Fibroblast of skin of back (primary cell): ENCODE measurements around the gene MGRN1.
A peak's percentile ranks its signal among the peaks of the same experiment; 100 is the strongest.

Experiments
- DNase-seq: peaks from one replicate; pipeline ENCODE4 v3.0.0-alpha.2; 2013

MGRN1 gene

DNA sequence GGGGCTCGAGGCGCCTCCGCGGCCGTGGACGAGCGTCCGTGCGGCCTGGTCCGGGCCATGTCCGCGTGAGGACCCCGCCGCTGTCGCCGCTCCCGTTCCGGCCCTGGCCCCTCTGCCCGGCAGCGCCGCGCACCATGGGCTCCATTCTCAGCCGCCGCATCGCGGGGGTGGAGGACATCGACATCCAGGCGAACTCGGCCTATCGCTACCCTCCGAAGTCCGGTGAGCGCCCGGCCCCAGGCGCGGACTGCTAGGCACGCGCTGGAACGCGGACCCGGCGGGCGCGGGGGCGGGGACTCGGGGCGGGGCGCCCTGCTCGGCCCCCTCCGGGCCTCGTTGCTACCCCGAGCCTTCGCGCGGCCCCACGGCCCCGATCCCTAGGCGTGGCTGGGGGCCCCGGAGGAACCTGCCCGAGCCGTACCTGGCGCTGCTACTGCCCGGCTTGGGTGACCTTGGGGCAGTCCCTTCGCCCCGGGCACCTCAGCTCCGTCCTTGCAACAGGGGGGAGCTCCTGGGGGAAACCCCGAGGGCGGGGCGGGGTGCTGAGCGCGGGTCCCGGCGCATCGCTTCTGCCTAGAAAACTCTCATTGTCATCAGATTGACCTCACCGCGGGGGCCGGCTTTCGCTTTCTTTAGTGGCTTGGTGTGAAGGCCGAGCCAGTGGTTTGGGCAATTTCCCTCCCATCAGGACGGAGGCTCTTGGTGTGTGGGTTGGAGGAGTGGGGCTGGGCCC, 367 bp downstream of the MGRN1 start:
- DNase-seq: peak; percentile 56

- DNase-seq: no peak
Observed at GRCh38 chr16:4625560-4626159, 1.0 kb downstream of the MGRN1 start.

- DNase-seq: no peak
Observed at GRCh38 chr16:4626396-4626795, 1.8 kb downstream of the MGRN1 start.

GRCh38 chr16:4628283-4628682, 3.7 kb downstream of the MGRN1 start:
- no peak for DNase-seq

- DNase-seq: no peak
Observed at GRCh38 chr16:4631444-4631843, 6.8 kb downstream of the MGRN1 start.

DNA sequence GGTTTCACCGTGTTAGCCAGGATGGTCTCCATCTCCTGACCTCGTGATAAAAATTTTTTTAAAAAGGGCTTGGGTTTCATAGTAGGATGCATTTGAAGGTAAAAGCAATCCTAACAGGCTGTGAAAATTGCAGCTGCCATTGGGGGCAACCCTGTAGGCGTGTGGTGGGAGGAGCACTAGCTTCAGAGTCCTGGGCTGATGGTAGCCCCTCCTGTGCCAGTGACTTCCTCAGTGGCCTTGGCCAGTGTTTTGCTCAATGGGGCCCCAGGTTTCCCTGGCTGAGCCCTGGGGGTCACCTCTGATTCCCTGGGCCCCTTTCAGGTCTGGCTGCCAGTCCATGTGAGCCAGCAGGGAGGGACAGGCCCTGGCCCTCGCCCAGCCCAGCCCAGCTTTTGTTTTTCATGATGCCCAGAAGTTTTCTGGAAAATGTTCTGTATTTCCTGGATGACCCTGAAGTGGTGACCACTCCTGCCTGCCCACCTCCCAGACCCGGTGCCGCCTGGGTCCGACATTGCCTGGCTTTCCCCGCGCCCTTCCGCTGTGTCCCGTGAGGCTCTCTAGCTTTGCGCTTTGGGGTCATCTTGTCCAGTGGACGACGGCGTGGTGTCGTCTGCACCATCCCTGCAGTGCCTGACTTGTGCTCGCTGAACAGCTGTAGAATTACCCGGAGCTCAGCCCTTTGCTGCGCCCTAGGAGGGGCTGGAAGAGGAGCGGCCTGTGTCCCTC, 9.4 kb downstream of the MGRN1 start:
- no peak for DNase-seq

- DNase-seq: no peak
Observed at GRCh38 chr16:4634768-4635167, 10.1 kb downstream of the MGRN1 start.

DNA sequence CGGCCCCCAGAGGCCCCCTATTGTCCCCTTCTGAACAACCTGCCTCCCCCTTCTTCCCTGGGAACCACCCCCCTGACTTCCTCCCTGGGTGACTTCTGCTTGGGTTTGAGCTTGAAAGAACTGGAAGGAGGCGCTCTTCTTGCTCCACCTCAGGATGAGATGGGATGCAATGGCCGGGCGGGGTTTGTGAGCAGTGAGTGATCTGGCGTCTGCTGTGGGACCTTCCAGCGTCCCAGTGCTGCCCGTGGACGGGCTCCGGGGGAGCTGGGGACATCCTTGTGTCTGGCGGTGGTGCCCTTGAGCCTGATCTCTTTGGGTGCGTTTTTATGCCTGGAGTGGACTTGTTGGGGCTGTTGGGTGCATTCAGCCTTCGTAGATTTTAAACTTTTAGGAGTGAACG, 11.6 kb downstream of the MGRN1 start:
- DNase-seq: no peak

DNA sequence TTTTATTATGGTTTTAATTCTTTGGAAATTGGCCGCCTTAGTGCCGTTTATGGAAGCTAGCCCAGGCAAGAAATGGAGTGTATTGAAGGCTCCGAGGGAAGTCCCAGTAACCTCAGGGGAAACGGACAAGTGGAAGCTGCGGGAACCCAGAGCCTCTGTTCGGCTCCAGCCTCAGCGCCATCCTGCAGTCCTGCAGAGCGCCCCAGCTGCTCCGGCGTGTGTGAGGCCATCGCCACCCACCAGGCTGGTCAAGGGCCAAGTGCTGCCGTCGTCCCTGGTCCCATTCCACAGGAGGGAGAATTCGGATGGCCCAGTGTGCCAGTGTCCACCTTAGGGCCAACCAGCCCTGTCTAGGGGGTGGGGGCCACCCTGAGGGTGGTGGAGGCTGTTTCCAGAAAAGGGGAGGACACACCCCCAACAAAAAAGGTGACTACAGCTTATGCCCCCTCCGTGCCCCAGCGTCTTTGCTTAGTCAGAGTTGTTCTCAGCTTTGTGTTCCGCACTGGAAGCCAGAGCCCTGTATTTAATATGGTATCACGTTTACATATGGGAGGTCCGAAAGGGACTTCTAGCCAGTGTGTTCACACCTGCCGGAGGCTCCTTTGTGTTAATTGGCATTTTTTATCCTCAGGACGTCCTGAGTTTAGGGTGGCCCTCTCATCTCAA, 13.0 kb downstream of the MGRN1 start:
- no peak for DNase-seq

DNA sequence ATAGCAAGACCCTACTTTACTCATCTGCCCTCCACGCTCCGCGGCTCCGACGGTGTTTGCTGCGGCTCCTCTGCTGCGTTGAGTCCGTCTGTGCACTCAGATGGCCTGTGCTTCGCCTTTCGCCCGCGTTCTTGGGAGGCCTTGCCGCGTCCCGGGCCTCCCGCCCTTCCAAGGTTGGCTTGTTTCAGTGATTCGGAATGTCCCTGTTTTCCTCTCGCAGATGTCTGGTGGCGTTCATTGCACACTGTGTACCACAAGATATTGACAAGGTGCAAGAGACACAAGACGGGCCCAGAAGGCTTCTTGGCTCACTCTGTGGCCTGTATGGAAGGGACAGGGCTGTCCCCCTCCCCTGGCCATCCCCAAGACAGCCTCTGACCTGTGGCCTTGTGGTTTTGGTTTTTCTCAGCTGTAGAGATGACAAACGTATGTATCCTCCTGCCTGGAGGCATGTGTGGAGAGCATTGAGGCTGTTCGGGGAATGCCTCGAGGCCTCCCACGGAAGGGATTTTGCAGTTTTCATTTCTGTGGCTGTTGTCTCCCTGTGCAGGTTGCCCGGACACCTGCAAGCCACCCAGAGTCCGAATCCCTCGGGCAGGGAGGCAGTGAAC, 15.4 kb downstream of the MGRN1 start:
- no peak for DNase-seq

- peak; percentile 19 for DNase-seq
Observed at GRCh38 chr16:4640572-4641305, 16.1 kb downstream of the MGRN1 start.

DNA sequence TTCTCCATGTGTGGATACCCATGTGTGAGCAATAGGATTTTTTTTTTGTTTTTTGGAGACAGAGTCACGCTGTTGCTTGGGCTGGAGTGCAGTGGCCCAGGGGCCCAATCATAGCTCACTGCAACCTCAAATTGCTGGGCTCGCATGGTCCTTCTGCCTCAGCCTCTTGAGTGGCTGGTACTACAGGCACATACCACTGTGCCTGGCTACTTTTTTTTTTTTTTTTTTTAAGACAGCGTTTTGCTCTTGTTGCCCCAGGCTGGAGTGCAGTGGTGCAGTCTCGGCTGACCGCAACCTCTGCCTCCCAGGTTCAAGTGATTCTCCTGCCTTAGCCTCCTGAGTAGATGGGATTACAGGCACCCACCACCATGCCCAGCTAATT, 16.7 kb downstream of the MGRN1 start:
- DNase-seq: no peak

GRCh38 chr16:4641895-4642294, 17.3 kb downstream of the MGRN1 start:
- DNase-seq: no peak

DNA sequence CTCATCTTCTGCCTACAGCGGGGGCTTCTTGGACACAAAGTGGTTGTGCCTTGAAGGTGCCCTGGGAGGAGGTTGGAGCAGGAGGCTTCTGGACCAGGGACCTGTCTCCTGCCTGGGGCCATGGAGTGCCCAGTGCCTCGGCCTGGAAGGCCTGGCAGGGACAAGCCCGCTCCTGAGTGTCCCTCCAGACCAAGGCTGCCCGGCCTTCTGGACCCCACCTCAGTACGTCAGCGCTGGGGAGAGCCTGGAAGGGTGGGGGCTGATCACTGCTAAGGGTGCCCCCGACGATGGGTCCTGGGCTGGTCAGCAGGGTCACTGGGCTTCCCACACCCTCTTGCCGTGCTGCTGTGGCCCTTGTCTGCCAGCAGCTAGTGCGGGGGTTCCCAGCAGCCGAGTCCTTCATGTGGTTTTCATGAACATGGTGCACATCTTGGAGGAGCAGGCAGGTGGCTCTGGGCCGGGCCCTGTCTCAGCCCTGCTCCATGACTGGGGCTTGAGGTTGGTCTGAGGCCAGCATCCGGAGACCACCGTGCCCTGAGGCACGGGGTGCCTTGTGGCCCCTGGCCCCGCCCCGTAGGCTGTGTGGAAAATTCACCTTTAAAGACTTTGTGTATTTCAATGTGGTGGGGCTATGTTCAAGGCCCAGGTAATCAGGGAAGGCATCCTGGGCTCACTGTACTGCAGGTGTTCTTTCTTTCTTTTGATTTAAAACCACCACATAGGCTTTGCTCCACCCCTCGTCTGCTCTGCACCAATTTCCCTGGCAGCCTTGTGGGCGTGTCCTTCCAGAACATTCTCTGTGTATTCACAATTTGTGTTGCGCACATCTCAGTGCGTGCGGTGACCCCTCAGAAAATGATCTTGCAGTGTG, 22.4 kb downstream of the MGRN1 start:
- DNase-seq: no peak

GRCh38 chr16:4647644-4647980, 23.0 kb downstream of the MGRN1 start:
- DNase-seq: no peak

DNA sequence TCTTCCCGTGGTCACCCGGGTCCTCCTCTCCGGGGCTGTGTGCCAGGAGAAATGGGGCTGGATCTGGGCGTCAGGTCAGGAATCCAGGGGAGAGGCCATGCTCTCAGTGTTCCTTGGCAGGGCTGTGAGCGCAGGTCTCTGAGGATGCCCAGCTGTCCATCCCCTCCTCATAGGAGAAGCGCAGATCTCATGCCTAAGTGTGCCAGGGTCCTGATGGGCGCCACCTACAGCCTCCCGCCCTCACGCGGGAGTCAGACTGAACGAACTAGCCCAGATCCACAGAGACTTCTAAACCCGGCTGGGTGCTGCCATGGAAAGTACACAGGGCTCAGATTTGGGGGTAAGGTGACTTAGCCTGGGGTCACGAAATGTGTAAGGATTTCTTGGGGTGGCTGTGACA, 24.3 kb downstream of the MGRN1 start:
- DNase-seq: no peak

- DNase-seq: no peak
Observed at GRCh38 chr16:4649744-4650442, 25.3 kb downstream of the MGRN1 start.

GRCh38 chr16:4650443-4651074, 25.9 kb downstream of the MGRN1 start:
- DNase-seq: peak; percentile 60

DNA sequence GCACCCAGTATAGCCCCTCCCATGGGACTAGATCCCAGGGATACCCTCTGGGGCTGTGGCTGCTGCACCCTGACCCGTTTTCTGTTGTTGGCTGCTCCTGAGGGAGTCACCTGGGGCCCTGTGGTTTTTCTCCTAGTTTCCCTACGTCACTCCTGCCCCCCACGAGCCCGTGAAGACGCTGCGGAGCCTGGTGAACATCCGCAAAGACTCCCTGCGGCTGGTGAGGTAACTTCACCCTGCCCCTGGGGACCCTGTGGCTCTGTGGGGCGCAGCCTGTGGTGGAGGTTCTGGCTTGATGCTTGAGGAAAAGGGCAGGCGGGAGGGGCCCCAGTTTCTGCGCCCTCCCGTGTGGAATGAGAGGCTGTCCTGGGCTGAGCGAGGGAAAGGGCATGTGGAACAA, 27.2 kb downstream of the MGRN1 start:
- no peak for DNase-seq

DNA sequence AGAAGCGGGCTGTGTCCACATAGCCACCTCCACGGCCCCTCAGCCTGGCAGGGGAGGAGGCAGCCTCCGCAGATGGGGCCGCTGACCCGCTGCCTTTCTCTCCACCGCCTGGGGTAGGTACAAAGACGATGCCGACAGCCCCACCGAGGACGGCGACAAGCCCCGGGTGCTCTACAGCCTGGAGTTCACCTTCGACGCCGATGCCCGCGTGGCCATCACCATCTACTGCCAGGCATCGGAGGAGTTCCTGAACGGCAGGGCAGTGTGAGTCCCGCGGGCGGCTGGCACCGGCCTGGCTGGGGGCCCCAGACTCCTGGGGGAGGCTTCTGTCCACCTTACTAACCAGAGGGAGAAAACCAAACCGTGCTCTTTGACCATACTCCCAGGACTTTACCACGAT, 27.9 kb downstream of the MGRN1 start:
- DNase-seq: no peak
